Activated T-cell treated with anti-CD3 and anti-CD28 coated beads for 48 hours (primary cell): ENCODE measurements around the gene ERF.

Source experiments
- DNase-seq: peaks from one replicate; pipeline ENCODE4 v3.0.0-alpha.2; 2020; ENCODE audit warnings: low read depth

ERF gene

GRCh38 chr19:42254850-42255765, at the start of gene ERF:
Gene ERF, minus strand, starts transcription at chr19:42255128. Its CDS starts 129 bp downstream, at chr19:42254999.
- DNase-seq: peak; percentile 93

DNA sequence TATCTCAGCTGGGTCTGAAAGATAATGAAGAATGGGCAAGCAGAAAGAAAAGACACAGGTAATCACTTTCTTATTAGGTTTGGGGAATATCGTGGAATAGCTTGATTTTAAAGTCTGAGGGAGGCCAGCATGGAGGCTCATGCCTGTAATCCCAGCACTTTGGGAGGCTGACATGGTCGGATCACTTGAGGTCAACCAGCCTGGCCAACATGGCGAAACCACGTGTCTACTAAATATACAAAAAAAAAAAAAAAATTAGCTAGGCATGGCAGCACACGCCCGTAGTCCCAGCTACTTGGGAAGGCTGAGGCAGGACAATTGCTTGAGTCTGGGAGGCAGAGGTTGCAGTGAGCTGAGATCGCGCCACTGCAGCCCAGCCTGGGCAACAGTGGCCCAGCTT, 48.9 kb upstream of the ERF start:
- no peak for DNase-seq

DNA sequence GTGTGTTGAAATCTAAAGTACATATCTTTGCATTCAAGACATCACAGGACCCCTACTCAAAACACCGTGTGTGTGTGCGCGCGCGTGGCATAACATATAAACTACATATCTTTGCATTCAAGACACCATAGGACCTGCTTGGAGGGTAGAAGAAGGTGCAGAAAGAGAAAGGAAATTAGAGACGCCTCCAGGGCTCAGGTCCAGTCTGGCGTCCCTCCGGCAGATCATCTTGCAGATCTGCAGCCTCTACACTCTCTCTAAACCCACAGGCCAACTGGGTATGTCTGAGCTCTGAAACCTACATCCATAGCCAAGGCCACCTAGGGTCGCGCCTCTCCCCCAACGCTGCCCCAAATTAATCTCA, 48.2 kb upstream of the ERF start:
- no peak for DNase-seq

DNA sequence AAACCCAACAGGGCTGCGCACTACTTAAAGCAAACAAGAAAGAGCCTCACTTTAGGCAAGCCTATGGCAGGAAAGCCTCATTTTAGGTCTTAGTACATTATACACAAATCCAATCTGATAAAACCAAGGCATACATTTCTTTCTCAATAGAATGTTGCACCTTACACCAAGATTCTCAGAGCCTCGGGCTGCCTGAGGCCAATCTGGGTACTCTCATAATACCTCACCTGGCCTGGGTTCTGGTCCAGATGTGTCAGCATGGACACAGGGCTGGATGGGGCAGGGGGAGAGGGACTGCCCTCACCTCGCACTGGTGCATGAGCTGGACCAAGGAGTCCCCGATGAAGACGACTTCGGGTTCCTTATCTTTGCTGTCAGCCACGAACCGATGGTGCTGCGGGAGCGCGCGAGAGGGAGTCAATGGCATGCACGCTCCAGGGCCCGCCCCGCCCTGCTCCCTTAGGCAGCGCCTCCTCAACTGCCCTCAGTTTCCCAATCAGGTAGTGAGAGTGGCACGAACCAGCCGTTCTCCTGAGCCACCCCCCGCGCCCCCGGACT, 46.8 kb upstream of the ERF start, which contains the start of gene PRR19:
TSS of gene PRR19 (plus strand) at position 487 of the 558 bp plus-strand sequence. CDS start 7,453 bp downstream, outside the sequence.
- DNase-seq: no peak

DNA sequence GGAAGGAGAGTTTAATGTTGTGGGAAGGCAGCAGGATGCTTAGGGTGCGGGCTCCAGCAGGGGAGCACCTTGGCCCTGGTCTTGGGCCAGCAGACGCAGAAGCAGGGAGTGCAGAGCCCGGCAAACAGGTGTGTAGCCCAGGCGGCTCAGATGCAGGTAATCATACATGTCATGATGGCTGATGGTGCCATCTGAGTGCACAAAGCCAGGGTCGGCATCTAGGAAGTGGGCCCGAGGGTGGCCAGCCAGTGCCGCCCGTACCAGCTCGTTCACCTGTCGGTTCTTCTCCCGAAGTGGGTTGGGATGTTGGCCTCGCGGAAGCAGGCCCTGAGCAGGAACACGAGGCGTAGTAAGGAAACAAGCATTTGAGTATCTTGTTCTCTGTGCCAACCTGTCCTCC, 42.1 kb upstream of the ERF start:
- no peak for DNase-seq

- peak; percentile 84 for DNase-seq
Observed at GRCh38 chr19:42295831-42296525, 41.0 kb upstream of the ERF start.

GRCh38 chr19:42295342-42295741, 40.4 kb upstream of the ERF start:
- no peak for DNase-seq

DNA sequence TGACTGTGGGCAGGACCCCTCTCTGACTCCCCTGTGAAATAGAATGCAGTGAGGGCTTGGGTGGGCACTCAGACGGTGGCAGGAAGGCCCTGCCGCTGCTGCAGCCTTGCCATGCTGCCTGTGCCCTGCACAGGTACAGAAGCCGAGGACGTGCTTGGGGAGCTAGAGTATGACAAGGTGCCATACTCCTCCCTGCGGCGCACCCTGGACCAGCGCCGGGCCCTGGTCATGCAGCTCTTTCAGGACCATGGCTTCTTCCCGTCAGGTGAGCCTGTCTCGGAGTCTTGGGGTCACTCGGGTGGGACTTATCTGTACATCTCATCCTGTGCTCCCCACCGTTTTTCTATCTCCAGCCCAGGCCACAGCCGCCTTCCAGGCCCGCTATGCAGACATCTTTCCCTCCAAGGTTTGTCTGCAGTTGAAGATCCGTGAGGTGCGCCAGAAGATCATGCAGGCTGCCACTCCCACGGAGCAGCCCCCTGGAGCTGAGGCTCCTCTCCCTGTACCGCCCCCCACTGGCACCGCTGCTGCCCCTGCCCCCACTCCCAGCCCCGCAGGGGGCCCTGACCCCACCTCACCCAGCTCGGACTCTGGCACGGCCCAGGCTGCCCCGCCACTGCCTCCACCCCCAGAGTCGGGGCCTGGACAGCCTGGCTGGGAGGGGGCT, 39.7 kb upstream of the ERF start:
- DNase-seq: no peak

- no peak for DNase-seq
Observed at GRCh38 chr19:42293948-42294347, 39.0 kb upstream of the ERF start.

- DNase-seq: no peak
Observed at GRCh38 chr19:42293540-42293939, 38.6 kb upstream of the ERF start.

GRCh38 chr19:42292963-42293362, 38.0 kb upstream of the ERF start:
- no peak for DNase-seq

GRCh38 chr19:42292042-42292960, 37.4 kb upstream of the ERF start:
- no peak for DNase-seq

GRCh38 chr19:42291435-42291810, 36.5 kb upstream of the ERF start:
- no peak for DNase-seq

DNA sequence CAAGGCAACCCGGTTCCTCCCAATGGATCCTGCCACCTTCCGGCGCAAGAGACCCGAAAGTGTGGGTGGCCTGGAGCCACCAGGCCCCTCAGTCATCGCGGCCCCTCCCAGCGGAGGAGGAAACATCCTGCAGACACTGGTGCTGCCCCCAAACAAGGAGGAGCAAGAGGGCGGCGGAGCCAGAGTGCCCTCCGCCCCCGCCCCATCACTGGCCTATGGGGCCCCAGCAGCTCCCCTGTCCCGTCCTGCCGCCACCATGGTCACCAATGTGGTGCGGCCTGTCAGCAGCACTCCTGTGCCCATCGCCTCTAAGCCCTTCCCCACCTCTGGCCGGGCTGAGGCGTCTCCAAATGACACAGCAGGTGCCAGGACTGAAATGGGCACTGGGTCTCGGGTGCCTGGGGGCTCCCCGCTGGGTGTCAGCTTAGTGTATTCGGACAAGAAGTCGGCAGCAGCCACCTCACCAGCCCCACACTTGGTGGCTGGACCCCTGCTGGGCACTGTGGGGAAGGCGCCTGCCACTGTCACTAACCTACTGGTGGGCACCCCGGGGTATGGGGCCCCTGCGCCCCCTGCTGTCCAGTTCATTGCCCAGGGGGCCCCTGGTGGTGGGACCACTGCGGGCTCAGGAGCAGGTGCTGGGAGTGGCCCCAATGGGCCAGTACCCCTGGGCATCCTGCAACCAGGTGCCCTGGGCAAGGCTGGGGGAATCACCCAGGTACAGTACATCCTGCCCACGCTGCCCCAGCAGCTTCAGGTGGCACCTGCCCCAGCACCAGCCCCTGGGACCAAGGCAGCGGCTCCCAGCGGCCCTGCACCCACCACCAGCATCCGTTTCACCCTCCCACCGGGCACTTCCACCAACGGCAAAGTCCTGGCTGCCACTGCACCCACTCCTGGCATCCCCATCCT, 35.9 kb upstream of the ERF start:
- DNase-seq: peak; percentile 52

DNA sequence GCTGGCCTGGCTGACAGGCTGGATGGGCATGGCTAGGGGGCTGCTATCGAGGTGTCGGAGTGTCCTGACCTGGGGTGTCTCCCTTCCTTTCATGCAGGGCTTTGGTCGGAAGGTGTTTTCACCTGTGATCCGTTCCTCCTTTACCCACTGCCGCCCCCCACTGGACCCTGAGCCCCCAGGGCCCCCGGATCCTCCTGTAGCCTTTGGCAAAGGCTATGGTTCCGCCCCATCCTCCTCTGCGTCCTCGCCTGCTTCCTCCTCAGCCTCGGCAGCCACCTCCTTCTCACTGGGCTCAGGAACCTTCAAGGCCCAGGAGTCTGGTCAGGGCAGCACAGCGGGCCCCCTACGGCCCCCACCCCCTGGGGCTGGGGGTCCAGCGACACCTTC, 35.2 kb upstream of the ERF start:
- DNase-seq: no peak

DNA sequence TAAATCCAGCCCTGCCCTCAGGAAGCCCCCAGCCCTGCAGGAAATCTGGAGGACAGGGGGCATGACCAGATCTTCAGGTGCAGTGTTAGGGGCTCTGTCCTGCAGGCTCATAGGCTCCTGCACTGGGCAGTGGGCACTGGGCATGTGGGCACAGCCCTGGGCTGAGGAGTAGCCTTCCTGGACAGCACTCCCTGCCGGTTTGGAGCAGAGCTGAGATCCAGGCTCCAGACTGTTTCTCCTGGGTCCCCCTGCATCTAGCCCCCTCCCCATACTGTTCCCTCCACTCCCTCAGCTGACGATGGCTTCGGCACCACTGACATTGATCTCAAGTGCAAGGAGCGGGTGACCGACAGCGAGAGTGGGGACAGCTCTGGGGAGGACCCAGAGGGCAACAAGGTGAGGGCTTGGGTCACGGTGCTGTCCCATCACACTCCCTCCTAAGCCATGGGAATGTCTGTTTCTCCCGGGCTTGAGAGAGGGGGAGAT, 34.7 kb upstream of the ERF start:
- no peak for DNase-seq

DNA sequence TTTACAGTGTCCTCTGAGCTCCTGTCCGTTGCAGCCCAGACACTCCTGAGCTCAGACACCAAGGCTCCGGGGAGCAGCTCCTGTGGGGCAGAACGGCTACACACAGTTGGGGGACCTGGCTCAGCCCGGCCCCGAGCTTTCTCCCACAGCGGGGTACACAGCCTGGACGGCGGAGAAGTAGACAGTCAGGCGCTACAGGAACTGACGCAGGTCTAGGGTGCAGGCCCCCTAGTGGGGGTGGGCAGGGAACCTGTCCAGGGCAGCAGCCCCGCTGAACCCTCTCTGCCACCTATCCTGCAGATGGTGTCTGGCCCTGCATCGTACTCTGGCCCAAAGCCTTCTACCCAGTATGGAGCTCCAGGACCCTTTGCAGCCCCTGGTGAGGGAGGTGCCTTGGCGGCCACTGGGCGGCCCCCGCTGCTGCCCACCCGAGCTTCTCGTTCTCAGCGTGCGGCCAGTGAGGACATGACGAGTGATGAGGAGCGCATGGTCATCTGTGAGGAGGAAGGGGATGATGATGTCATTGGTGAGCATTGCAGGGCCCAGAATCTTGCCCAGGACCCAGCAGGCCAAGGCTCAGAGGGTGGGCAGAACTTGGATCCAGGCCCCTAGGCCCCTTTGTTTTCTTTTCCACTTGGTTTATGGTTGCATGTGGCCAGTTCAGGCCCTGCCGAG, 34.1 kb upstream of the ERF start:
- no peak for DNase-seq

DNA sequence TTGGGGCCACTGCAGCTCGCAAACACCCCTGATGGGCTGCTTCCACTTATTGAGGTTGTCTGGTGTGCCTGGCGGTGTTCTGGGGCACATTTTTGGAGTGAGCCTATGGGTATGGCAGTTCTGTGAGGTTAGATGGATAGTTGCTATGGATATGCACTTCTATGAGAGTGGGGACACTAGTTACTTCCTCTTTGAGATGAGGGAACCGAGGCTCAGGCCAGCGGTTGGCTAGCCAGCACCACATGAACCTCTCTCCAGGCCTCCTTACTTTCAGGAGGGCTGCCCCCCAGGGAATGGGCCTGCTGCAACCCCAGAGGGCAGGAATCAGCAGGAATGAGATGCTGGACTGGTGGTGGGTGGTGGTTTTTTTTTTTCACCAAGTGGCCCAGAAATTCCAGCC, 33.5 kb upstream of the ERF start:
- DNase-seq: no peak

- DNase-seq: no peak
Observed at GRCh38 chr19:42287827-42288107, 32.8 kb upstream of the ERF start.
